GM12865 (cell line): Measurements from ENCODE around the gene GPR139.

ENCODE experiments used
- DNase-seq: peaks from one replicate; pipeline ENCODE4 v3.0.0; 2010; ENCODE audit warnings: low read depth
- H3K4me3 ChIP-seq: 2 replicates; pipeline ENCODE4 v1.5.1; 2011; ENCODE audit warnings: mild to moderate bottlenecking, low read depth, low read length, control low read depth
- TF ChIP-seq, protein P1 (sequence below): IDR thresholded peaks from 2 replicates; pipeline ENCODE4 v1.5.1; 2011; ENCODE audit warnings: low read length, control low read depth, low read depth, inconsistent platforms; ENCODE audit not compliant: insufficient read depth; ENCODE audit errors: missing control alignments

GPR139 gene

GRCh38 chr16:20061132-20061531 lies 12.6 kb downstream of the GPR139 start:
- TF ChIP-seq, protein P1, sequence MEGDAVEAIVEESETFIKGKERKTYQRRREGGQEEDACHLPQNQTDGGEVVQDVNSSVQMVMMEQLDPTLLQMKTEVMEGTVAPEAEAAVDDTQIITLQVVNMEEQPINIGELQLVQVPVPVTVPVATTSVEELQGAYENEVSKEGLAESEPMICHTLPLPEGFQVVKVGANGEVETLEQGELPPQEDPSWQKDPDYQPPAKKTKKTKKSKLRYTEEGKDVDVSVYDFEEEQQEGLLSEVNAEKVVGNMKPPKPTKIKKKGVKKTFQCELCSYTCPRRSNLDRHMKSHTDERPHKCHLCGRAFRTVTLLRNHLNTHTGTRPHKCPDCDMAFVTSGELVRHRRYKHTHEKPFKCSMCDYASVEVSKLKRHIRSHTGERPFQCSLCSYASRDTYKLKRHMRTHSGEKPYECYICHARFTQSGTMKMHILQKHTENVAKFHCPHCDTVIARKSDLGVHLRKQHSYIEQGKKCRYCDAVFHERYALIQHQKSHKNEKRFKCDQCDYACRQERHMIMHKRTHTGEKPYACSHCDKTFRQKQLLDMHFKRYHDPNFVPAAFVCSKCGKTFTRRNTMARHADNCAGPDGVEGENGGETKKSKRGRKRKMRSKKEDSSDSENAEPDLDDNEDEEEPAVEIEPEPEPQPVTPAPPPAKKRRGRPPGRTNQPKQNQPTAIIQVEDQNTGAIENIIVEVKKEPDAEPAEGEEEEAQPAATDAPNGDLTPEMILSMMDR = no peak
- no peak overlapping the region for H3K4me3 ChIP-seq
- DNase-seq = no peak

DNA sequence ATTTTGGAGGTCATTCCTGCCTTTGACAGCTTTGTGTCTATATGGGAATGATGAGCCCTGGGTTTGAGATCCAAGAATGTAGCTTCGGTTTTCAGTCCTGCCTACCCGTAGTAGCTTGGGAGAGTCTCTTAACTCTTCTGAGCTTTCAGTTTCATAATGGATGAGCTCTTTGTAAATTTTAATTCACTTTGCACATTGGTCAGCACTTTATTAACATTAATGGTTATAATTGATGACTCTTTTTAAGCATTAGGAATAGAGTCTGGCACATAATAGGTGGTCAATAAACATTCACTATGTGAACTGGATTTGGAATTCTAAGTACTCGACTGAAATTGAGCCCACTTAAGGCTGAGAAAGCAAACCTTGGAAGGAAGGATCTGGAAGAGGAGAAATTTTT lies 17.3 kb downstream of the GPR139 start:
- TF ChIP-seq, protein P1 = no peak
- H3K4me3 ChIP-seq = no peak overlapping the region
- DNase-seq = no peak

DNA sequence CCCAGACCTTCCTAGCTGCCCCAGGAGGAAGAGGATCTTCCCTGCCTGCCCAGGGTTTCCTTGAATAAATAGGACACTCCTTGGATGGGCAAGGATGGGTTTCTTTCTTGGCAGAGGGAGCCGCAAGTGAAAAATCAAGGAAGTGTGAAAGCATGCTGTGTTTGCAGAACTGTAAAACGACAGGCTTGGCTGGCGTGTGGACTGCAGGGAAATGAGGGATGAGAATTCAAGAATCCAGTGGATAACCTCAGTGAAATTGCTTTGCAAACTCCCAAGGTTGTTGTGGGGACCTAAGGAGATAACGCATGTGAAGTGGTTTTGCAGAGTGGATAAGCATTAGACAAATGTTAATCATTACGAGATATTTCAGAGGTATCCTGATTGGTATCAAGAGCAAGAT lies 20.4 kb downstream of the GPR139 start:
- H3K4me3 ChIP-seq = no peak overlapping the region
- DNase-seq = no peak
- TF ChIP-seq, protein P1 = no peak

- no peak overlapping the region for H3K4me3 ChIP-seq
- TF ChIP-seq, protein P1 = no peak
- DNase-seq = no peak
Observed at GRCh38 chr16:20051611-20052010, 22.1 kb downstream of the GPR139 start.

DNA sequence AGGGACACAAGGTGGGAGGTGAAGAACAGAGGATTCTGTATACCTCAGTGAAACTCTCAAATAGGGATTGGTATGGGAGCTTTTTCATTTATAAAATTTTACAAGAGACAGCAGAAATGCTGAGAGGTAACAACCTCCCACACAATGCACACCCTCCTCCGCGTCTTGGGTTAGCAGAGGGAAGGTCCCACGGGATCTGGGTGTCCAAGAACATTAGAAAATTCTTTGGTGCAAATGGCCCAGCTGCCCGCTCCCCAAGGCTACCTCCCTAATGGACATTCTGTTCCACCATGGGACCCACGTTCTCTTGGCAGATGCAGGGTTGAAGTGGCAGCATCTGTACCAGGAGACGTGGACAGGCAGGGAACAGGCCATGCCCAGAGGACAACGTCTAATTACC lies 22.5 kb downstream of the GPR139 start:
- DNase-seq = no peak
- no peak overlapping the region for H3K4me3 ChIP-seq
- TF ChIP-seq, protein P1 = no peak

DNA sequence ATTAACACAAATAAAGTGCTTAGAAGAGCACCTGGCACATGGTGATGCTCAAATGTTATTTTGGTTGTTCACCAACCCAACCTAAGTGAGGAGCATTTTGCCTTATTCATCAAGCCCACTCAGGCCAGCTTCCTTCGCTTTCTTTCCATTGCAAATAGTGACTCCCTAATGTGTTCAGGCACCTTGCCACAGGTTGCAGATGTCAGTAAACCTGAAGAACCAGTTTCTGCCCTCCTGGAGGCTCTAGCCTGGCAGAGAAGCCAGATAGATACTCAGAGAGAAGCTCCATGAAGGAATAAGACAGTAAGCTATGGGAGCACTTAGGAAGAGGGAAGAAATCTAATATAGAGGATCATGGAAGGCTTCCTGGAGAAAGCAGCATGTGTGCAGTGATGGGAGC lies 23.9 kb downstream of the GPR139 start:
- TF ChIP-seq, protein P1 = no peak
- DNase-seq = no peak

DNA sequence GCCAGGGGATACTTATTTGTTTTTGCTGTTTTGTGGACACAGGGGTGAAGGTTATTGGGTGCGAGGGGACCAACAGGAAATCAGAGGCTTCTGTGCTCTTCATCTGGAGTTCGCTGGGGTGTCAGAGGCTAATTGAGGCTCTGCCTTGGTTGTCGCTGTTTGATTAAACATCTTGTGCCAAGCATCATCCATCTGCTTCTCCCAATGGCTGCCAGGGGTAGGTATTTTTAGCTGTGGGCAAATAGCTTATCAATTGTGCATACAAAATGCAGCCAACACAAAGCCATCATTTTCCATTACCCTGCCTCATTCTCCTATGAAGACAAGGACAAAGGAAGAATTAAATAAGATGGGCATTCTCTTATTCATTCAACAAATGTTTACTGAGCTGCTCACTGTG lies 27.8 kb downstream of the GPR139 start:
- no peak overlapping the region for H3K4me3 ChIP-seq
- TF ChIP-seq, protein P1 = no peak
- DNase-seq = no peak

More for the DNA sequence above, 23.9 kb downstream of the GPR139 start:
- no peak overlapping the region for H3K4me3 ChIP-seq
